ENCODE measurements around the gene PIP5K1B. TPM values are rescaled to one million over a fixed set of nuclear protein-coding genes. Genes with fewer than 3 reads are reported as not detected.

Gene PIP5K1B
- total and polyA plus RNA-seq, 12 donors, result 2.1 to 24.0 (median 9.7) TPM

DNA sequence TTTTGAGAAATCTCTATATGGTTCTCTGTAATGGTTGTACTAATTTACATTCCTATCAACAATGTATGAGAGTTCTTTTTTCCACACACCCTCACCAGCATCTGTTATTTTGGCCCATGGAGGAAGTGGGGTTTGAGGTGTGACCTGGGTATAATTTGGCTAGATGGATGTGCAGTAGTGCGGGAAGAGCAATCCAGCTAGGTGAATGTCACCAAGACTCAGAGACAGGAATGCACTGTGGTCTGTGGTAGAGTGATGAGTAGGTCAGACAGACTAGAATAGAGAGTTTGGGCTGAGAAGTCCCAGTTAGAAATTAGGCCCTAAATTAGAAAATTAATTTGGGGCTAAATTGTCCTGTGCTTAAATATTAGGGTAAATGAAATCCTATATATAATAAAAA lies 32.8 kb upstream of the PIP5K1B start:
- H3K27ac ChIP-seq, result no peak overlapping the region
- no peaks in the 10 kb centered on the region for H3K4me1 ChIP-seq (replicated peaks in 1 of 2)
- DNase-seq, result no peak
- TF ChIP-seq CTCF (IDR thresholded peaks at IDR 0.05) (no peak), POLR2A (IDR thresholded peaks at IDR 0.05) (no peak)
- no peak overlapping the region for H3K4me3 ChIP-seq
- no peaks in the 10 kb centered on the region for H3K9me3 ChIP-seq (replicated peaks in 1 of 3)
- WGBS, 4 donors, result 88 to 98% (median 95%) methylated on average over 1 of the region's 1 CpG
- intact Hi-C loops (cut with DNase I), result no loop called here
- H3K27me3 ChIP-seq, result peaks cover 34% of the 10 kb centered on the region
- H3K36me3 ChIP-seq (replicated peaks in 1 of 2), result no peaks in the 10 kb centered on the region

GRCh38 chr9:68672625-68673024 lies 32.4 kb upstream of the PIP5K1B start:
- intact Hi-C loops (cut with DNase I), result no loop called here
- Histone ChIP-seq H3K4me1 (replicated peaks in 1 of 2) (no peaks in the 10 kb centered on the region), H3K4me3 (no peak overlapping the region), H3K27ac (no peak overlapping the region), H3K27me3 (peaks cover 34% of the 10 kb centered on the region), H3K9me3 (replicated peaks in 1 of 3) (no peaks in the 10 kb centered on the region), H3K36me3 (replicated peaks in 1 of 2) (no peaks in the 10 kb centered on the region)
- DNase-seq, result no peak
- no peak for TF ChIP-seq CTCF (IDR thresholded peaks at IDR 0.05)
- no peak for TF ChIP-seq POLR2A (IDR thresholded peaks at IDR 0.05)

DNA sequence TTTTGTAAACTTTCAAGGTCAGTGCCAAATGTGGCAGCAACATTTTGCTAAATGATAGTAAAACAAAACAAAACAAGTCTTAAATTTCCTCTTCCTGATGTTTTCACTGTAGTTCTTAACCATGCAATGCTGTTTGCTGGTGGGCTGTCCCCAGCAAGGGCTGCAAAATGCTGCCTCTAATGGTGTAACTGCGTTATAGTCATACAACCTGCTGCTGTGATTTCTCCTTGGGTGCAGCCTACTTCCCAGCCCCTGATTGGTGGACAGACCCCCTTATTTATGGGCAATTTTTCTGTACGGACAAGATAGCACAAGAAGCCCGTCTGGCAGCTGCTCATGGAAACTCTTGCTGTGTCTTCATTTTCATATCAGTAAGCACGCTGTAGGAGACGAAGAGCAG lies 26.6 kb upstream of the PIP5K1B start:
- WGBS, 4 donors, result 28 to 46% (median 37%) methylated on average over 5 of the region's 5 CpGs
- Histone ChIP-seq H3K4me3 (no peak overlapping the region), H3K36me3 (replicated peaks in 1 of 2) (no peaks in the 10 kb centered on the region), H3K27ac (no peak overlapping the region), H3K4me1 (replicated peaks in 1 of 2) (no peaks in the 10 kb centered on the region), H3K9me3 (replicated peaks in 1 of 3) (no peaks in the 10 kb centered on the region), H3K27me3 (peaks cover 35% of the 10 kb centered on the region)
- intact Hi-C loops (cut with DNase I), result no loop called here
- DNase-seq, result peak in 5 of 7 donors; percentile 17 to 34 (median 23)
- TF ChIP-seq CTCF (IDR thresholded peaks at IDR 0.05), result peak in 4 of 6 experiments; percentile 12 to 33 (median 22)
- no peak for TF ChIP-seq POLR2A (IDR thresholded peaks at IDR 0.05)

DNA sequence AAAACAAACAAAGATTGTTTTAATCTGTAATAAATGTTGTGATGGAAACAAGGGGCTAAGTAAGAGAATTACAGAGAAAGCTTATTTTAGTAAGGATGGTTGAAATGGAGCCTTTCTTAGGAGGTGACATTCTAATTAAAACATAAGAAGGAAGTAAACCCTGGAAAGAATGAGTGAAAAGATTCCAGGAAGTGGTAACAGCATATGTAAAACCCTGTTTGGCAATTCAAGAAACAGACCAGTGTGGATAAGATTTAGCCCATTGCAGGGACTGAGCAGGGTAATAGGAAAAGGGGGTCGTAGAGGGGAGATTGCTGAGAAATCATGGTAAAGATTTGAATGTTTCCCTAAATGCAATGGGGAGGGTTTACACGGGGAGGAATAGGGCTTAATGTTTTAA lies 21.6 kb upstream of the PIP5K1B start:
- H3K27me3 ChIP-seq, result peaks cover 22% of the 10 kb centered on the region
- WGBS, 4 donors, result 54 to 65% (median 59%) methylated on average over 2 of the region's 2 CpGs
- no peak for DNase-seq
- TF ChIP-seq POLR2A (IDR thresholded peaks at IDR 0.05) (no peak), CTCF (IDR thresholded peaks at IDR 0.05) (no peak)
- H3K9me3 ChIP-seq (replicated peaks in 1 of 3), result no peaks in the 10 kb centered on the region
- intact Hi-C loops (cut with DNase I), result loop anchor here in 1 of 2 donors (10.0 kb wide), 1 partner anchor 89 kb away; no protein-coding TSS in a partner anchor
- H3K36me3 ChIP-seq (replicated peaks in 1 of 2), result no peaks in the 10 kb centered on the region
- H3K4me1 ChIP-seq (replicated peaks in 1 of 2), result no peaks in the 10 kb centered on the region
- H3K4me3 ChIP-seq, result no peak overlapping the region
- H3K27ac ChIP-seq, result no peak overlapping the region
